RWPE2 (cell line): ENCODE results near the gene PDE11A.

Experiments used
- ATAC-seq: fragments of 200-7000 bp; cut with Tn5 transposase; 3 replicates; pipeline ENCODE4 v1.9.1; 2021; ENCODE audit warnings: low read depth
- DNase-seq: peaks from one replicate; pipeline ENCODE4 v3.0.0-alpha.2; 2020; ENCODE audit warnings: low spot score
- H3K27ac ChIP-seq: fragments of 450-650 bp; 2 replicates; pipeline ENCODE4 v1.5.1; 2017; ENCODE audit warnings: mild to moderate bottlenecking; ENCODE audit not compliant: poor library complexity, severe bottlenecking
- H3K27me3 ChIP-seq: fragments of 250-450 bp; sonication (Bioruptor Pico); 2 replicates; pipeline ENCODE4 v1.5.1; 2021; ENCODE audit warnings: mild to moderate bottlenecking, moderate library complexity; ENCODE audit not compliant: insufficient read depth, poor library complexity, severe bottlenecking
- H3K36me3 ChIP-seq: fragments of 250-450 bp; sonication (Bioruptor Pico); 2 replicates; pipeline ENCODE4 v1.5.1; 2020; ENCODE audit warnings: low read depth, mild to moderate bottlenecking, moderate library complexity
- H3K4me1 ChIP-seq: fragments of 250-450 bp; sonication (Bioruptor Pico); 2 replicates; pipeline ENCODE4 v1.5.1; 2021; ENCODE audit warnings: mild to moderate bottlenecking, moderate library complexity; ENCODE audit not compliant: insufficient read depth, poor library complexity, severe bottlenecking
- H3K4me3 ChIP-seq: fragments of 250-450 bp; sonication (Bioruptor Pico); 2 replicates; pipeline ENCODE4 v1.5.1; 2021; ENCODE audit warnings: mild to moderate bottlenecking, moderate library complexity; ENCODE audit not compliant: severe bottlenecking
- H3K9me3 ChIP-seq: fragments of 250-450 bp; sonication (Bioruptor Pico); 2 replicates; pipeline ENCODE4 v1.5.1; 2021; ENCODE audit warnings: mild to moderate bottlenecking, moderate library complexity; ENCODE audit not compliant: severe bottlenecking
- CTCF ChIP-seq: fragments of 450-650 bp; IDR thresholded peaks from one replicate; pipeline ENCODE4 v1.5.1; 2017; ENCODE audit warnings: mild to moderate bottlenecking, moderate library complexity; ENCODE audit not compliant: poor library complexity, severe bottlenecking

PDE11A gene

GRCh38 chr2:177816766-177817165, 255.8 kb downstream of the PDE11A start:
- Histone ChIP-seq H3K4me3 (no peak overlapping the region), H3K9me3 (no peaks in the 10 kb centered on the region), H3K36me3 (no peaks in the 10 kb centered on the region), H3K27me3 (no peaks in the 10 kb centered on the region), H3K4me1 (no peaks in the 10 kb centered on the region), H3K27ac (no peak overlapping the region)
- DNase-seq (no peak), ATAC-seq (no peak)
- no peak for TF ChIP-seq CTCF

- H3K4me1 ChIP-seq: no peaks in the 10 kb centered on the region
- no peaks in the 10 kb centered on the region for H3K9me3 ChIP-seq
- TF ChIP-seq CTCF: no peak
- DNase-seq: no peak
- no peak overlapping the region for H3K4me3 ChIP-seq
- H3K27me3 ChIP-seq: no peaks in the 10 kb centered on the region
- no peaks in the 10 kb centered on the region for H3K36me3 ChIP-seq
- ATAC-seq: no peak; the same call in 2 of the 3 replicates
- no peak overlapping the region for H3K27ac ChIP-seq
Observed at GRCh38 chr2:177812713-177813396, 259.7 kb downstream of the PDE11A start.

GRCh38 chr2:177810906-177811305, 261.7 kb downstream of the PDE11A start:
- DNase-seq: no peak
- Histone ChIP-seq H3K36me3 (no peaks in the 10 kb centered on the region), H3K27me3 (no peaks in the 10 kb centered on the region), H3K4me3 (no peak overlapping the region), H3K4me1 (no peaks in the 10 kb centered on the region), H3K9me3 (no peaks in the 10 kb centered on the region), H3K27ac (no peak overlapping the region)
- TF ChIP-seq CTCF: no peak
- no peak for ATAC-seq

GRCh38 chr2:177808984-177809809, 263.4 kb downstream of the PDE11A start:
- TF ChIP-seq CTCF: no peak
- Histone ChIP-seq H3K27ac (no peak overlapping the region), H3K4me1 (no peaks in the 10 kb centered on the region), H3K27me3 (no peaks in the 10 kb centered on the region), H3K36me3 (no peaks in the 10 kb centered on the region), H3K4me3 (no peak overlapping the region), H3K9me3 (no peaks in the 10 kb centered on the region)
- DNase-seq (no peak), ATAC-seq (no peak)

GRCh38 chr2:177806025-177806424, 266.6 kb downstream of the PDE11A start:
- no peak overlapping the region for H3K27ac ChIP-seq
- H3K9me3 ChIP-seq: no peaks in the 10 kb centered on the region
- DNase-seq (no peak), ATAC-seq (no peak)
- no peak overlapping the region for H3K4me3 ChIP-seq
- H3K4me1 ChIP-seq: no peaks in the 10 kb centered on the region
- no peaks in the 10 kb centered on the region for H3K36me3 ChIP-seq
- no peak for TF ChIP-seq CTCF
- H3K27me3 ChIP-seq: no peaks in the 10 kb centered on the region
